Ishikawa (cell line): ENCODE measurements around the gene PRSS48.

Experiments
- CEBPB ChIP-seq: IDR thresholded peaks from 2 replicates; pipeline ENCODE4 v1.6.1; 2012
- EGR1 ChIP-seq: IDR thresholded peaks from 2 replicates; pipeline ENCODE4 v1.6.1; 2012
- EP300 ChIP-seq: IDR thresholded peaks from 2 replicates; pipeline ENCODE4 v1.6.1; 2012; ENCODE audit warnings: borderline replicate concordance
- FOXM1 ChIP-seq: IDR thresholded peaks from 2 replicates; pipeline ENCODE4 v1.6.1; 2012; ENCODE audit warnings: low read depth, borderline replicate concordance
- TAF1 ChIP-seq: IDR thresholded peaks from 2 replicates; pipeline ENCODE4 v1.6.1; 2012; ENCODE audit warnings: low read depth, mild to moderate bottlenecking
- YY1 ChIP-seq: IDR thresholded peaks from 2 replicates; pipeline ENCODE4 v1.6.1; 2012; ENCODE audit warnings: low read depth
- TF ChIP-seq, protein P1 (sequence below): IDR thresholded peaks from 2 replicates; pipeline ENCODE4 v1.6.1; 2012; ENCODE audit warnings: low read depth, mild to moderate bottlenecking

DNA sequence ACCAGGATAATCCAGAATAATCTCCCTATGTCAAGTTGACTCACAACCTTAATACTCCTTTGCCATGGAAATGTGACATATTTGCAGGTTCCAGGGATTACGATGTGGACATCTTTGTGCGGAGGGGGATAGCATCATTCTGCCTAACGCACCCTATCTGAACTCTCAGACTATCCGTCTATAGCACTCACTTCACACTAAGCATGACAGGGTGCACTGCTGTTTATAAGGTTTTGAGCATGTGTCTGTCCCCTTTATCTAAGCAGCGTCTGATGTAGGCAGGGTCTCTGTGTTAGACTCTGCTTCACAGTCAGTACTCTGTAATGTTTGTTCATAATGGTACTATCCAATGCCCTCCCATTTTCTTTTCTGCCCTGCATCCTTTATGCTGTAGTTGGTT is 43.4 kb upstream of the PRSS48 start:
- TF ChIP-seq CEBPB = no peak
- TF ChIP-seq, protein P1, sequence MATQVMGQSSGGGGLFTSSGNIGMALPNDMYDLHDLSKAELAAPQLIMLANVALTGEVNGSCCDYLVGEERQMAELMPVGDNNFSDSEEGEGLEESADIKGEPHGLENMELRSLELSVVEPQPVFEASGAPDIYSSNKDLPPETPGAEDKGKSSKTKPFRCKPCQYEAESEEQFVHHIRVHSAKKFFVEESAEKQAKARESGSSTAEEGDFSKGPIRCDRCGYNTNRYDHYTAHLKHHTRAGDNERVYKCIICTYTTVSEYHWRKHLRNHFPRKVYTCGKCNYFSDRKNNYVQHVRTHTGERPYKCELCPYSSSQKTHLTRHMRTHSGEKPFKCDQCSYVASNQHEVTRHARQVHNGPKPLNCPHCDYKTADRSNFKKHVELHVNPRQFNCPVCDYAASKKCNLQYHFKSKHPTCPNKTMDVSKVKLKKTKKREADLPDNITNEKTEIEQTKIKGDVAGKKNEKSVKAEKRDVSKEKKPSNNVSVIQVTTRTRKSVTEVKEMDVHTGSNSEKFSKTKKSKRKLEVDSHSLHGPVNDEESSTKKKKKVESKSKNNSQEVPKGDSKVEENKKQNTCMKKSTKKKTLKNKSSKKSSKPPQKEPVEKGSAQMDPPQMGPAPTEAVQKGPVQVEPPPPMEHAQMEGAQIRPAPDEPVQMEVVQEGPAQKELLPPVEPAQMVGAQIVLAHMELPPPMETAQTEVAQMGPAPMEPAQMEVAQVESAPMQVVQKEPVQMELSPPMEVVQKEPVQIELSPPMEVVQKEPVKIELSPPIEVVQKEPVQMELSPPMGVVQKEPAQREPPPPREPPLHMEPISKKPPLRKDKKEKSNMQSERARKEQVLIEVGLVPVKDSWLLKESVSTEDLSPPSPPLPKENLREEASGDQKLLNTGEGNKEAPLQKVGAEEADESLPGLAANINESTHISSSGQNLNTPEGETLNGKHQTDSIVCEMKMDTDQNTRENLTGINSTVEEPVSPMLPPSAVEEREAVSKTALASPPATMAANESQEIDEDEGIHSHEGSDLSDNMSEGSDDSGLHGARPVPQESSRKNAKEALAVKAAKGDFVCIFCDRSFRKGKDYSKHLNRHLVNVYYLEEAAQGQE = no peak
- no peak for TF ChIP-seq EP300
- no peak for TF ChIP-seq YY1
- TF ChIP-seq EGR1 = no peak
- no peak for TF ChIP-seq TAF1
- TF ChIP-seq FOXM1 = no peak
